HepG2 (cell line): ENCODE results near the gene TMC8. TPM values are rescaled to one million over a fixed set of nuclear protein-coding genes. Genes with fewer than 3 reads are reported as not detected.

Experiments
- ATAD3A ChIP-seq: sonication (generic); formaldehyde crosslinking; IDR thresholded peaks from 2 replicates; pipeline ENCODE4 v1.4.0; 2020; ENCODE audit warnings: missing genetic modification reagents
- ATF7-NPFF ChIP-seq: sonication (generic); formaldehyde crosslinking; IDR thresholded peaks from 2 replicates; pipeline ENCODE4 v1.8.1; 2023; ENCODE audit warnings: mild to moderate bottlenecking, low read depth, missing genetic modification reagents, moderate library complexity
- LCORL ChIP-seq, 2 experiments: fragments of 450-650 bp in 1 of 2; sonication (generic) in 1 of 2; formaldehyde crosslinking in 1 of 2; IDR thresholded peaks; 2 replicates each; pipeline versions ENCODE4 v1.5.0 to v1.6.1; 2017 to 2020; ENCODE audit warnings: antibody characterized with exemption in 1 of 2, missing genetic modification reagents in 1 of 2
- TARDBP ChIP-seq: sonication (generic); formaldehyde crosslinking; IDR thresholded peaks from 2 replicates; pipeline ENCODE4 v1.8.0; 2022; ENCODE audit warnings: mild to moderate bottlenecking, missing genetic modification reagents
- XBP1 ChIP-seq: sonication (generic); formaldehyde crosslinking; IDR thresholded peaks from 2 replicates; pipeline ENCODE4 v1.5.0; 2020; ENCODE audit warnings: missing genetic modification reagents
- XRCC5 ChIP-seq: fragments of 200-400 bp; formaldehyde crosslinking; optimal IDR thresholded peaks from 2 replicates; pipeline ENCODE3; 2017; ENCODE audit warnings: mild to moderate bottlenecking, low read length
- YY1 ChIP-seq: IDR thresholded peaks from 2 replicates; pipeline ENCODE4 v1.6.1; 2011; ENCODE audit warnings: low read length, low read depth, moderate library complexity, mild to moderate bottlenecking; ENCODE audit not compliant: insufficient read depth, insufficient replicate concordance
- ZNF292 ChIP-seq: sonication (generic); formaldehyde crosslinking; IDR thresholded peaks from 2 replicates; pipeline ENCODE4 v1.8.1; 2022; ENCODE audit warnings: mild to moderate bottlenecking, low read depth, missing genetic modification reagents, borderline replicate concordance
- ZNF615 ChIP-seq: sonication (generic); formaldehyde crosslinking; IDR thresholded peaks from 2 replicates; pipeline ENCODE4 v1.5.0; 2020; ENCODE audit warnings: mild to moderate bottlenecking, missing genetic modification reagents, borderline replicate concordance
- ZNF672 ChIP-seq: sonication (generic); formaldehyde crosslinking; IDR thresholded peaks from 2 replicates; pipeline ENCODE4 v1.8.1; 2022; ENCODE audit warnings: missing genetic modification reagents
- ZNF7 ChIP-seq: IDR thresholded peaks from 2 replicates; pipeline ENCODE4 v1.6.1; 2016; ENCODE audit warnings: missing biosample characterization, missing genetic modification reagents
- ZNF703 ChIP-seq: sonication (generic); formaldehyde crosslinking; IDR thresholded peaks from 2 replicates; pipeline ENCODE4 v1.5.1; 2020; ENCODE audit warnings: missing genetic modification reagents, mild to moderate bottlenecking, moderate library complexity, borderline replicate concordance
- ZNF780A ChIP-seq: sonication (generic); formaldehyde crosslinking; IDR thresholded peaks from 2 replicates; pipeline ENCODE4 v1.8.0; 2022; ENCODE audit warnings: mild to moderate bottlenecking, missing genetic modification reagents, moderate library complexity
- ZNF879 ChIP-seq: sonication (generic); formaldehyde crosslinking; IDR thresholded peaks from 2 replicates; pipeline ENCODE4 v1.8.1; 2023; ENCODE audit warnings: missing genetic modification reagents
- polyA plus RNA-seq, 8 experiments: library from polyadenylated mRNA; depleted of rRNA in 3 of 8; stranded (reverse) in 7 of 8; unstranded in 1 of 8; fragments of >200 nt; fragmentation: Illumina TruSeq in 4 of 8; extraction: Trizol in 4 of 8; gene quantifications; 2 replicates each; pipeline versions ENCODE4 v1.2.1 to v1.2.3, GENCODE V29; 2011 to 2016; ENCODE audit warnings: low read depth in 4 of 8, missing spikeins in 1 of 8, mixed read lengths in 1 of 8; ENCODE audit not compliant: insufficient read depth in 1 of 8
- total RNA-seq, 5 experiments: library from RNA; depleted of rRNA; stranded (reverse); fragments of >200 nt; fragmentation: Illumina TruSeq; extraction: Trizol; gene quantifications; 2 replicates each; pipeline ENCODE4 v1.2.3, GENCODE V29; 2016; ENCODE audit warnings: low read depth in 1 of 5
- TF ChIP-seq, protein P1 (sequence below): sonication (generic); formaldehyde crosslinking; IDR thresholded peaks from 2 replicates; pipeline ENCODE4 v1.8.0; 2022; ENCODE audit warnings: mild to moderate bottlenecking, missing genetic modification reagents, borderline replicate concordance
- TF ChIP-seq, protein P2 (sequence below): sonication (generic); formaldehyde crosslinking; IDR thresholded peaks from 2 replicates; pipeline ENCODE4 v1.4.0; 2020; ENCODE audit warnings: missing genetic modification reagents
- TF ChIP-seq, protein P3 (sequence below): sonication (generic); formaldehyde crosslinking; IDR thresholded peaks from 2 replicates; pipeline ENCODE4 v1.5.0; 2020; ENCODE audit warnings: missing genetic modification reagents
- TF ChIP-seq, protein P4 (sequence below): sonication (generic); formaldehyde crosslinking; IDR thresholded peaks from 2 replicates; pipeline ENCODE4 v1.4.0; 2020; ENCODE audit warnings: missing genetic modification reagents

TMC8 gene
- total and polyA plus RNA-seq, 2 of the 13 experiments (the other 11 are each of a cell fraction or from before 2014, with no cell fraction given), result 0.53 to 7.8 TPM

DNA sequence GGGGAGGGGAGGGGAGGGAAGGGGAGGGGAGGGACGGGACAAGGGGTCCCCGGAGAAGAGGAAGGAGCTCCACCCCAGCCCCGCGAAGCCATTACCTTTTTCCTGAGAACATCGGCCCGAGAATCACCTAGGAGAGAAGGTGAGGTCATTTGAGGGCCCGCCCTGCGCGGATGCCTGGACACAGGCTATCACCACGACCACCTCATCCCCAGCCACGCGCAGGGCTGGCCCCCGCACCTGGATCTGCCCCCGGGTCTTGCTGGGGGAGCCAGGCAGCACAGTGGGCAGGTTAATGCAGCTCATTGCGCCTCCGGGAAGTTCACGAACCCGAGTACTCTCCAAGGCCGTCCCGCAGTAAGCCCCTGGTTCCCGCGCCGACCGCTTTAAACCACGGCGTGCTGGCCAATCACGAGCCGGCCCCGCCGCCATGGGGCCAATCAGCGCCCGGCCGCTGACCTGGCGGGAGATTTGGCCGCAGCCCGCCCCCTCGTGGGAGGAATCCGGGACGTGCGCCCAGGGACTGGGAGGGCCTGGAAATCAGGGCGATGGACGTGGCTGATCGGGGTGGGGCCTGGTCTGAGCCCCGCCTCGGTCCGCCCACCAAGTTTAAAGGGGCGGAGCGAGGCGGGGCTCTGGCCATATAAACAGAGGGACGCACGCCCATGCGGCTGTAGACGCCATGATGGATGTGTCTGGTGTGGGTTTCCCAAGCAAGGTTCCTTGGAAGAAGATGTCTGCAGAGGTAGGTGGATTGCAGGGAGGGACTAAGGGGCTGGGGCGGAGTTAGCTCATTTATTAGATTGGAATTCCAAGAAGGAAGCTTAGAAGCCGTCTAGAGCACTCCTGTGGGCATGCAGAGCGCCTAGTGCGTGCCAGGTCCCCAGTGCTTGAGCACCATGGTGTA is 56.4 kb downstream of the TMC8 start, which contains the start of the genes AFMID and TK1 (continued):
- peak; percentile 4; the same call in 1 of the 2 replicates for TF ChIP-seq ZNF7 (CRISPR knock-in tag)
- peak; percentile 96 for TF ChIP-seq XRCC5
- no peak; the same call in 1 of the 2 replicates for TF ChIP-seq ZNF292 (CRISPR knock-in tag)
- TF ChIP-seq, protein P1, sequence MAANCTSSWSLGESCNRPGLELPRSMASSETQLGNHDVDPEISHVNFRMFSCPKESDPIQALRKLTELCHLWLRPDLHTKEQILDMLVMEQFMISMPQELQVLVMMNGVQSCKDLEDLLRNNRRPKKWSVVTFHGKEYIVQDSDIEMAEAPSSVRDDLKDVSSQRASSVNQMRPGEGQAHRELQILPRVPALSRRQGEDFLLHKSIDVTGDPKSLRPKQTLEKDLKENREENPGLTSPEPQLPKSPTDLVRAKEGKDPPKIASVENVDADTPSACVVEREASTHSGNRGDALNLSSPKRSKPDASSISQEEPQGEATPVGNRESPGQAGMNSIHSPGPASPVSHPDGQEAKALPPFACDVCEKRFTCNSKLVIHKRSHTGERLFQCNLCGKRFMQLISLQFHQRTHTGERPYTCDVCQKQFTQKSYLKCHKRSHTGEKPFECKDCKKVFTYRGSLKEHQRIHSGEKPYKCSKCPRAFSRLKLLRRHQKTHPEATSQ (CRISPR knock-in tag), result peak; percentile 100
- TF ChIP-seq ZNF703, result 0 out of 2 replicates have a peak, but pooled peaks have one; percentile 5
- peak; percentile 92; the same call in 1 of the 2 replicates for TF ChIP-seq ZNF672
- peak; percentile 96 for TF ChIP-seq YY1
- TF ChIP-seq ATAD3A (CRISPR knock-in tag), result no peak
- TF ChIP-seq ZNF615 (CRISPR knock-in tag), result peak; percentile 96
- peak; percentile 82; the same call in 1 of the 2 replicates for TF ChIP-seq ZNF879 (CRISPR knock-in tag)
- TF ChIP-seq, protein P2, sequence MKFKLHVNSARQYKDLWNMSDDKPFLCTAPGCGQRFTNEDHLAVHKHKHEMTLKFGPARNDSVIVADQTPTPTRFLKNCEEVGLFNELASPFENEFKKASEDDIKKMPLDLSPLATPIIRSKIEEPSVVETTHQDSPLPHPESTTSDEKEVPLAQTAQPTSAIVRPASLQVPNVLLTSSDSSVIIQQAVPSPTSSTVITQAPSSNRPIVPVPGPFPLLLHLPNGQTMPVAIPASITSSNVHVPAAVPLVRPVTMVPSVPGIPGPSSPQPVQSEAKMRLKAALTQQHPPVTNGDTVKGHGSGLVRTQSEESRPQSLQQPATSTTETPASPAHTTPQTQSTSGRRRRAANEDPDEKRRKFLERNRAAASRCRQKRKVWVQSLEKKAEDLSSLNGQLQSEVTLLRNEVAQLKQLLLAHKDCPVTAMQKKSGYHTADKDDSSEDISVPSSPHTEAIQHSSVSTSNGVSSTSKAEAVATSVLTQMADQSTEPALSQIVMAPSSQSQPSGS, result peak; percentile 88
- peak; percentile 98 for TF ChIP-seq ZNF780A (CRISPR knock-in tag)
- peak; percentile 100 for TF ChIP-seq ATF7-NPFF (CRISPR knock-in tag)
- no peak for TF ChIP-seq LCORL (IDR thresholded peaks at IDR 0.05)
- peak; percentile 92 for TF ChIP-seq LCORL (CRISPR knock-in tag; IDR thresholded peaks at IDR 0.05)
- TF ChIP-seq, protein P3, sequence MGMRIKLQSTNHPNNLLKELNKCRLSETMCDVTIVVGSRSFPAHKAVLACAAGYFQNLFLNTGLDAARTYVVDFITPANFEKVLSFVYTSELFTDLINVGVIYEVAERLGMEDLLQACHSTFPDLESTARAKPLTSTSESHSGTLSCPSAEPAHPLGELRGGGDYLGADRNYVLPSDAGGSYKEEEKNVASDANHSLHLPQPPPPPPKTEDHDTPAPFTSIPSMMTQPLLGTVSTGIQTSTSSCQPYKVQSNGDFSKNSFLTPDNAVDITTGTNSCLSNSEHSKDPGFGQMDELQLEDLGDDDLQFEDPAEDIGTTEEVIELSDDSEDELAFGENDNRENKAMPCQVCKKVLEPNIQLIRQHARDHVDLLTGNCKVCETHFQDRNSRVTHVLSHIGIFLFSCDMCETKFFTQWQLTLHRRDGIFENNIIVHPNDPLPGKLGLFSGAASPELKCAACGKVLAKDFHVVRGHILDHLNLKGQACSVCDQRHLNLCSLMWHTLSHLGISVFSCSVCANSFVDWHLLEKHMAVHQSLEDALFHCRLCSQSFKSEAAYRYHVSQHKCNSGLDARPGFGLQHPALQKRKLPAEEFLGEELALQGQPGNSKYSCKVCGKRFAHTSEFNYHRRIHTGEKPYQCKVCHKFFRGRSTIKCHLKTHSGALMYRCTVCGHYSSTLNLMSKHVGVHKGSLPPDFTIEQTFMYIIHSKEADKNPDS (CRISPR knock-in tag), result no peak
- peak; percentile 66 for TF ChIP-seq XBP1 (CRISPR knock-in tag)
- TF ChIP-seq TARDBP (CRISPR knock-in tag), result peak; percentile 98
- TF ChIP-seq, protein P4, sequence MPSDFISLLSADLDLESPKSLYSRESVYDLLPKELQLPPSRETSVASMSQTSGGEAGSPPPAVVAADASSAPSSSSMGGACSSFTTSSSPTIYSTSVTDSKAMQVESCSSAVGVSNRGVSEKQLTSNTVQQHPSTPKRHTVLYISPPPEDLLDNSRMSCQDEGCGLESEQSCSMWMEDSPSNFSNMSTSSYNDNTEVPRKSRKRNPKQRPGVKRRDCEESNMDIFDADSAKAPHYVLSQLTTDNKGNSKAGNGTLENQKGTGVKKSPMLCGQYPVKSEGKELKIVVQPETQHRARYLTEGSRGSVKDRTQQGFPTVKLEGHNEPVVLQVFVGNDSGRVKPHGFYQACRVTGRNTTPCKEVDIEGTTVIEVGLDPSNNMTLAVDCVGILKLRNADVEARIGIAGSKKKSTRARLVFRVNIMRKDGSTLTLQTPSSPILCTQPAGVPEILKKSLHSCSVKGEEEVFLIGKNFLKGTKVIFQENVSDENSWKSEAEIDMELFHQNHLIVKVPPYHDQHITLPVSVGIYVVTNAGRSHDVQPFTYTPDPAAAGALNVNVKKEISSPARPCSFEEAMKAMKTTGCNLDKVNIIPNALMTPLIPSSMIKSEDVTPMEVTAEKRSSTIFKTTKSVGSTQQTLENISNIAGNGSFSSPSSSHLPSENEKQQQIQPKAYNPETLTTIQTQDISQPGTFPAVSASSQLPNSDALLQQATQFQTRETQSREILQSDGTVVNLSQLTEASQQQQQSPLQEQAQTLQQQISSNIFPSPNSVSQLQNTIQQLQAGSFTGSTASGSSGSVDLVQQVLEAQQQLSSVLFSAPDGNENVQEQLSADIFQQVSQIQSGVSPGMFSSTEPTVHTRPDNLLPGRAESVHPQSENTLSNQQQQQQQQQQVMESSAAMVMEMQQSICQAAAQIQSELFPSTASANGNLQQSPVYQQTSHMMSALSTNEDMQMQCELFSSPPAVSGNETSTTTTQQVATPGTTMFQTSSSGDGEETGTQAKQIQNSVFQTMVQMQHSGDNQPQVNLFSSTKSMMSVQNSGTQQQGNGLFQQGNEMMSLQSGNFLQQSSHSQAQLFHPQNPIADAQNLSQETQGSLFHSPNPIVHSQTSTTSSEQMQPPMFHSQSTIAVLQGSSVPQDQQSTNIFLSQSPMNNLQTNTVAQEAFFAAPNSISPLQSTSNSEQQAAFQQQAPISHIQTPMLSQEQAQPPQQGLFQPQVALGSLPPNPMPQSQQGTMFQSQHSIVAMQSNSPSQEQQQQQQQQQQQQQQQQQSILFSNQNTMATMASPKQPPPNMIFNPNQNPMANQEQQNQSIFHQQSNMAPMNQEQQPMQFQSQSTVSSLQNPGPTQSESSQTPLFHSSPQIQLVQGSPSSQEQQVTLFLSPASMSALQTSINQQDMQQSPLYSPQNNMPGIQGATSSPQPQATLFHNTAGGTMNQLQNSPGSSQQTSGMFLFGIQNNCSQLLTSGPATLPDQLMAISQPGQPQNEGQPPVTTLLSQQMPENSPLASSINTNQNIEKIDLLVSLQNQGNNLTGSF (CRISPR knock-in tag), result 0 out of 2 replicates have a peak, but pooled peaks have one; percentile 48
